HG03097 (cell line): Measurements from ENCODE around the gene LGALS12.

Experiments used
- ATAC-seq: cut with Tn5 transposase; IDR thresholded peaks from one replicate; pipeline ENCODE4 v1.9.1; 2021; ENCODE audit not compliant: unreplicated experiment, low FRiP score

LGALS12 gene, protein sequence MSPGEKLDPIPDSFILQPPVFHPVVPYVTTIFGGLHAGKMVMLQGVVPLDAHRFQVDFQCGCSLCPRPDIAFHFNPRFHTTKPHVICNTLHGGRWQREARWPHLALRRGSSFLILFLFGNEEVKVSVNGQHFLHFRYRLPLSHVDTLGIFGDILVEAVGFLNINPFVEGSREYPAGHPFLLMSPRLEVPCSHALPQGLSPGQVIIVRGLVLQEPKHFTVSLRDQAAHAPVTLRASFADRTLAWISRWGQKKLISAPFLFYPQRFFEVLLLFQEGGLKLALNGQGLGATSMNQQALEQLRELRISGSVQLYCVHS

GRCh38 chr11:63505857-63506528 lies at the start of gene LGALS12:
Gene LGALS12 (plus strand): TSS chr11:63506084. CDS start chr11:63506459, 375 bp downstream.
- no peak for ATAC-seq

DNA sequence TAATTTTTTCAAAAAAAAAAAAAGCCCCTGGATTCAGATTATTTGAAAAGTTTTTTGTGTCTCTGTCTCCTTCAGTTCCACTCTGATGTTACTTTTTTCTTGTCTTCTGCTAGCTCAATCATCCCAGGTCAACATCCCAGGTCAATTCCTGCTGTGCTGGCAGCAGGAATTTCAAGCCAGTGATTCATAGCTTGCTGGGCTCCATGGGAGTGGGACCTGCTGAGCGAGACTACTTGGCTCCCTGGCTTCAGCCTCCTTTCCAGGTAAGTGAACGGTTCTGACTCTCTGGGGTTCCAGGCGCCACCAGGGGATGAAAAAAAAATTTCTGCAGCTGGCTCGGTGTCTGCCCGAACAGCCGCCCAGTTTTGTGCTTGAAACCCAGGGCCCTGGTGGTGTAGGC lies 46.3 kb upstream of the LGALS12 start:
- no peak for ATAC-seq

- ATAC-seq = no peak
Measured at GRCh38 chr11:63462137-63462536, 43.7 kb upstream of the LGALS12 start.

GRCh38 chr11:63470311-63470710 lies 35.6 kb upstream of the LGALS12 start:
- no peak for ATAC-seq

DNA sequence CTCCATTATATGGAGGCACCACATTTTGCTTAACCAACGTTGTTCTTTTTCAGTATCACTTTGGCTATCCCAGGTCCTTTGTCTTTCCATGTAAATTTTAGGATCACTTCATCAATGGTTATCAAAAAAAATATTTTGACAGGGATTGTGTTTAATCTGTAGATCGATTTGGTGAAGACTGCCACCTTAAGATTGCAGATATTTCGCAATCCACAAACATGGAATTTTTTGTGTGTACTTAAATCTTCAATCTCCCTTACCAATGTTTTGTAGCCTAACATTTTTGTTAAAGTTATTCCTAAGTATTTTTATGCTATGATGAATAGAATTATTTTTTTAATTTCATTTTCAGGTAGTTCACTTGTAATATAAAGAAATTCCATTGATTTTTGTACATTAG lies 33.5 kb upstream of the LGALS12 start:
- no peak for ATAC-seq

GRCh38 chr11:63476618-63477017 lies 29.3 kb upstream of the LGALS12 start:
- ATAC-seq = no peak

GRCh38 chr11:63478896-63479295 lies 27.0 kb upstream of the LGALS12 start:
- ATAC-seq = no peak

GRCh38 chr11:63480039-63480438 lies 25.8 kb upstream of the LGALS12 start:
- ATAC-seq = no peak

DNA sequence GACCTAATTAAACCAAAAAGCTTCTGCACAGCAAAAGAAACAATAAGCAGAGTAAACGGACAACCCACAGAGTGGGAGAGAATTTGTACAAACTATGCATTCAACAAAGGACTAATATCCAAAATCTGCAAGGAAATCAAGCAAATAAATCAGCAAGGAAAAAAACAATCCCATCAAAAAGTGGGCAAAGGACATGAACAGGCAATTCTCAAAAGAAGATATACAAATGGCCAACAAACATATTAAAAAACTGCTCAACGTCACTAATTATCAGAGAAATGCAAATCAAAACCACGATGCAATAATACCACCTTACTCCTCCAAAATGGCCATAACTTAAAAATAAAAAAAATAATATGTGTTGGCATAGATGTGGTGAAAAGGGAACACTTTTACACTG lies 20.1 kb upstream of the LGALS12 start:
- no peak for ATAC-seq

DNA sequence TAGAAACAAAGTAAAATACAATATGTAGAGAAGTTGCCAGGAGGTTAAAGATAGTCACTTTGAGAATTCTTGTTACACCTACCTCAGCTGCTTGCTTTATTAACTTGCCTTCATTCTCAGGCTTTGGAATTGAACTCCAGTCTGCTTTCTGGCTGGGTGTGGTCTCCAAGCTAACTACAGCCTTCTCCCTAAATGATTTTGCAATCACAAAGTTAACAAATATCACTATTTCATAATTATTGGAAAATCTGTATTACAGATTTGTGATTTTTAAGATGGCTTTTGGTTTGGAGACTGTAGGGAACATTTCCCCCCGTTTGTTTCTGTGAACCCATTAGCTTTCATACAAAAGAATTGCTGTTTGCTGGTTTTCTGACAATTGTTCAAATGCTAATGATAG lies 17.1 kb upstream of the LGALS12 start:
- ATAC-seq = no peak

DNA sequence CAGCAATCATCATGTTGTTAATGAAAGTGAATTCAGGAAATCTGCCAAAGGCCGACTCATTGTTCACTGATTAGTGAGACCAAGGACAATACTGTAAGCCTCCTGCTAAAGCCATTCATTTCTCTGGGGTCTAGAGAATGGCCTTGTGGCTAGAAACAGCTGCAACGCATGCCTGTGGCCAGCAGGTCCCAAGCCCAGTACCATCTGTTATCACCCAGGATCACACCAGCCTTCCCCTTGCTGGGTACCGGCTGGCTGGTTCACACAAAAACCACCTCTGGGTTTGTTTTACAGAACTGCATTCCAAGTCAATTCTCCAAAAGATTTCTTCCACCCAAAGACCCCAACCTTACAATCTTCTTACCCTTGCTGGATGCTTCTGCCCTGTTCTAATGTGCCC lies 16.0 kb upstream of the LGALS12 start:
- ATAC-seq = no peak

DNA sequence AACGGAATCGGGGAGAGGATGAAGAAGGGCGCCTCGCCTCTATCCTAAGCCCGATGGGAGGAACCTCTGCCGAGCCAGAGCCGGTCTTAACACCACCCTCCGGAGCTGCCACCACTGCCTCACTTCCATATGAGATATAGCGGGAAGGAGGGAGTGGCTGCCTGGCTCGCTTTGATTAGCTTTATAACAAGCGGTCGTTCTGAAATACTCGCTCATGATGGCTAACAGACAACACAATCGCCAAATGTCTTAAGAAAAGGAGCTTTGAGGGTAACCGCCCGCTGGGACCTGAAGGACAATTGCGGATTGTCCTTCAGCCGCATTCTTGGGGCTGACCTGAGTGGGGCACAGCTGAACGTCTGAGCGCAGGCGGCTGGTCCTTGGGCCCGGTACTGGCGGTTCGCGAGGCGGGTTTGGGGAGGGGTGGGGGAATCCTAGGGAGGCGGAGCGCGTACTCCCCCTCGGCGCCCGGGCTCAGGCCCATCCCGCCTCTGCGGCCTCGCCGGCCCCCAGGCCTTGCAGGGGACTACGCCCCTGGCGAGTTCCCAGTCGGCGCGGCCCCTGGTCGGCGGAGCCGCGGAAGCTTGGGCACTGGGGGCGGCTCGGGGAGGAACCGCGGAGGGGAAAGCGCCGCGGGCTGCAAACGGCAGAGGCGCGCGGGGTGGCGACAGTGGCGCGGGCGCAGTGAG lies 15.2 kb upstream of the LGALS12 start, which contains the start of gene PLAAT5:
TSS of gene PLAAT5 (minus strand) at position 617 of the 689 bp plus-strand sequence. CDS start at position 484, 133 bp downstream.
- no peak for ATAC-seq

- ATAC-seq = no peak
Measured at GRCh38 chr11:63491240-63491587, 14.7 kb upstream of the LGALS12 start.

- no peak for ATAC-seq
Measured at GRCh38 chr11:63491636-63492372, 14.1 kb upstream of the LGALS12 start.

DNA sequence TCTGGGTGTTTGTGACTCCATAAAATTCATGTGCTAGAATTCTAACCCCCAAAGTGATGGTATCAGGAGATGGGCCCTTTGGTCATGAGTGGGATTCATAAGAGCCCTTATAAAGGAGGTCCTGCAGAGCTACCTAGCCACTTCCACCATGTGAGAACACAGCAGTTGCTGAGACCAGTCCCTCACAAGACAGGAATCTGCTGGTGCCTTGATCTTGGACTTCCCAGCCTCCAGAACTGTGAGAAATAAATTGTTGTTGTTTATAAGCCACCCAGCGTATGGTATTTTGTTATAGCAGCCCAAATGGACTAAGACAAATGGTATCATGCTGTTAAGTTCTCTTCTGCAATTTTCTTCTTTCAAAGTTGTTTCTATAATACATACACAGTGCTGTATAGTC lies 13.4 kb upstream of the LGALS12 start:
- ATAC-seq = no peak

DNA sequence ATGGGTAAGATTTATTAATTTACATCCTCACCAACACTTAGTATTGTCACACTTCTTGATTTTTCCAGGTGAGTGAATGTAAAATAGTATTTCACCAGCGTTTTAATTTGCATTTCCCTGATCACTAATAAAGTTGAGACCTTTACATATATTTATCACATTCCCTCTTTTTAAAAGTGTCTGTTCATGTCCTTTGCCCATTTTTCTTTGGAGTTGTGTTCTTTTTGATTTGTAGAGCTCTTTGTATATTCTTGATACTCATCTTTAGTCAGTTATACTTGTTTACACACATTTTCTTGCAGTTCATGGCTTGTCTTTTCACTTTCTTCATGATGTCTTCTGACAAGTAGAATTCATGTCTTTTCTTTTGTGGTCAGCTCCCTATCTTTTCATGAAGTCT lies 12.8 kb upstream of the LGALS12 start:
- no peak for ATAC-seq

- no peak for ATAC-seq
Measured at GRCh38 chr11:63494975-63495374, 10.9 kb upstream of the LGALS12 start.

DNA sequence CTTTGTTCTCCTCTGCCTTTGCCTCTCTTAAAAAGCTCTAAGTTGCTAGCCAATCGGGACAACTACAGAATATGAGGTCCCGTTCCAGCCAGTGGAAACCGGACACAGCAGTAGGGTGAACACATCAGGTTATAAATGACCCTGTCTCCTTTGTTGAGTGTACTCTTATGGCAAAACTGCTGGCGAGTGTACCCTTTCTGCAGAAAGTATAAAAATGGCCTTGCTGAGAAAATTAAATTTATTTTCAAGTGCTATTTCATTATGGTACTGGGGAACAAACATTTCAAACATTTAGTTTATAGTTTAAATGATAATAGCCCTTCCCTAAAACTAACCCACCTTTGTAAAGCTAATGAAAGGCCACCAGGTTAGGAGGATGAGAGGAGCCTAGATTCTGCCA lies 6.0 kb upstream of the LGALS12 start:
- no peak for ATAC-seq

- no peak for ATAC-seq
Measured at GRCh38 chr11:63501236-63501635, 4.6 kb upstream of the LGALS12 start.

GRCh38 chr11:63502252-63502820 lies 3.5 kb upstream of the LGALS12 start:
- no peak for ATAC-seq

DNA sequence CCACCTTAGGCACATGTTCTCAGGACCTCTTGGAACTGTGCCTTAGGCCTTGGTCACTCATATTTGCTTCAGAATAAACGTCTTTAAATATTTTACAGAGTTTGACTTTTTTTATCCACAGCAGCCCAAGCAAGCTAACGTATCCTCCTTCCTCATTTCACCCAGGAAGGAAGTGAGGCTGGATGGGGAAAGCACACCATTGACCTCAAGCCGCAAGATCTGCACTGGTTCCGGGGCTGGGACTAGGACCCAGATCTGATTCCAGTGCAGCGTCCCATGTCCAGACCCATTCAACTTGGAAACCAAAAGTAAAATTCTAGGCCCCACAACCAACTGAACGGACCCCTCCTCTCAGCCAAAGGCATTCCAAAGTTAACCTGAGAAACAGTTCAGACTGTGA lies 2.4 kb upstream of the LGALS12 start:
- no peak for ATAC-seq
